Measurements from ENCODE around the gene DNAJC13. TPM values are rescaled to one million over a fixed set of nuclear protein-coding genes. Genes with fewer than 3 reads are reported as not detected.

DNAJC13 gene
- total and polyA plus RNA-seq, 8 donors: 6.5 to 197 (median 46.8) TPM

DNA sequence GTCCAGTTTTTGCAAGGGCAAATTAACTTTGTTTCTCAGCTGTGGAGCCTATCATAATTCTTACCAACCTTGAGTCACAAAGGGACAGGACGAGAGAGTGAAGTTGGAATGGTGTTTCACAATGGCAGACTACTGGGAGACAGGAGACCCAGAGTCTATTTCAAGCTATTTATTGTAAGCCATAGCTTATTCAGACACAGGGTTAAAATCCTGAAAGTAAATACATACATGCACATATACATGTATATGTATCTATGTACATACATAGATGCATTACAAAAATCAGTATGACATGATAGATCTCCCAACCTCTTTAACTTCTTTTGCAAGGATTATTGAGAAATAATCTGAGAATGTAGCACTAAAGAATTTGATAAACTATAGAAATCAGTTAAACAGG, 86.3 kb downstream of the DNAJC13 start:
- no peak for TF ChIP-seq POLR2AphosphoS5 (IDR thresholded peaks at IDR 0.05)
- H3K9me3 ChIP-seq: no peaks in the 10 kb centered on the region
- intact Hi-C loops (cut with DNase I; ENCODE audit: low total_unique reads): no loop called here
- no peak overlapping the region for H3K27ac ChIP-seq
- peaks cover 60 to 100% (median 99%) of the 10 kb centered on the region in 4 donors for H3K36me3 ChIP-seq
- 68 to 97% (median 91%) methylated on average over 1 of the region's 1 CpG for WGBS, 5 donors
- H3K27me3 ChIP-seq: no peaks in the 10 kb centered on the region
- no peak for DNase-seq
- no peak overlapping the region for H3K4me3 ChIP-seq
- H3K4me1 ChIP-seq: no peaks in the 10 kb centered on the region

DNA sequence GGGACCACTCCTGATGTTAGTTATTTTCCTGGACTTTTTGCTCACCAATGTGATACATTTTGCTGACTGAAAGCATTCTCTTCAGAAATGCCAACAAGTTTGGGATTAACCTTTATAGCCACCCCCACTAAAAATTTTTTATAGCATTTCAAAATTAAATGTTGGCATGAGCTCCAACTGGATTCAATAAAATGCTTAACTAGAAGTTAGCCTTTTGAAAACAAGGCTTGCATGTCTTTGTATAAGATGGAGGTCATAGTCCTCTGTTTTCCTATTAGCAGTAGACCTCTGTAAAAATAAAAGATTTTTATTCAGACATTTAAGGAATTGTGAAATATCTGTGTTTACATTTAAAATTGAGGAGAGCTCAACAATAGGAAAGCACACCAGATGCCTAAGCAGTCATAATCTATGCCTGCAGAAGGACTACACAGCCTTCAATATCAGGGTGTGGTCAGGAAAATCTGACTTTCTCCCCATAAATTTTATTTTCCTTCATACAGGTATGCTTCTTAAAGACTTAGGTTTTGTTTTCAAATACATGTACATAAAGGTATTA, 87.2 kb downstream of the DNAJC13 start:
- TF ChIP-seq POLR2AphosphoS5 (IDR thresholded peaks at IDR 0.05) (no peak), EP300 (IDR thresholded peaks at IDR 0.05) (no peak), POLR2A (IDR thresholded peaks at IDR 0.05) (no peak)
- TF ChIP-seq, protein P1, sequence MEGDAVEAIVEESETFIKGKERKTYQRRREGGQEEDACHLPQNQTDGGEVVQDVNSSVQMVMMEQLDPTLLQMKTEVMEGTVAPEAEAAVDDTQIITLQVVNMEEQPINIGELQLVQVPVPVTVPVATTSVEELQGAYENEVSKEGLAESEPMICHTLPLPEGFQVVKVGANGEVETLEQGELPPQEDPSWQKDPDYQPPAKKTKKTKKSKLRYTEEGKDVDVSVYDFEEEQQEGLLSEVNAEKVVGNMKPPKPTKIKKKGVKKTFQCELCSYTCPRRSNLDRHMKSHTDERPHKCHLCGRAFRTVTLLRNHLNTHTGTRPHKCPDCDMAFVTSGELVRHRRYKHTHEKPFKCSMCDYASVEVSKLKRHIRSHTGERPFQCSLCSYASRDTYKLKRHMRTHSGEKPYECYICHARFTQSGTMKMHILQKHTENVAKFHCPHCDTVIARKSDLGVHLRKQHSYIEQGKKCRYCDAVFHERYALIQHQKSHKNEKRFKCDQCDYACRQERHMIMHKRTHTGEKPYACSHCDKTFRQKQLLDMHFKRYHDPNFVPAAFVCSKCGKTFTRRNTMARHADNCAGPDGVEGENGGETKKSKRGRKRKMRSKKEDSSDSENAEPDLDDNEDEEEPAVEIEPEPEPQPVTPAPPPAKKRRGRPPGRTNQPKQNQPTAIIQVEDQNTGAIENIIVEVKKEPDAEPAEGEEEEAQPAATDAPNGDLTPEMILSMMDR (IDR thresholded peaks at IDR 0.05): no peak
- no peak for DNase-seq
- Histone ChIP-seq H3K36me3 (peaks cover 60 to 100% (median 99%) of the 10 kb centered on the region in 4 donors), H3K27me3 (no peaks in the 10 kb centered on the region), H3K4me1 (no peaks in the 10 kb centered on the region), H3K4me3 (no peak overlapping the region), H3K9me3 (no peaks in the 10 kb centered on the region), H3K27ac (no peak overlapping the region)
- intact Hi-C loops (cut with DNase I; ENCODE audit: low total_unique reads): no loop called here

DNA sequence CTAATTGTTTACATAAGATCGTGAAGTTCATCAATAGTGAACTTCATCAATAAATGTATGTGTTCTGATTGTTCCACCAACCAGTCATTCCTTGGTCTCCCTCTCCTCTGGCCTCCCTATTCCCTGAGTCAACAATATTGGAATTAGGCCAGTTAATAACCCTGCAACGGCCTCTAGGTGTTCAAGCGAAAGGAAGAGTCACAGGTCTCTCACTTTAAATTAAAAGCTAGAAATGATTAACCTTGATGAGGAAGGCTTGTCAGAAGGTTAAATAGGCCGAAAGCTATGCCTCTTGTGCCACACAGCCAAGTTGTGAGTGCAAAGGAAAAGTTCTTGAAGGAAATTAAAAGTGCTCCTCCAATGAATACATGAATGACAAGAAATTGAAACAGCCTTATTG, 90.4 kb downstream of the DNAJC13 start:
- Histone ChIP-seq H3K4me3 (no peak overlapping the region), H3K4me1 (no peaks in the 10 kb centered on the region), H3K9me3 (no peaks in the 10 kb centered on the region), H3K36me3 (peaks cover 42 to 100% (median 99%) of the 10 kb centered on the region in 4 donors), H3K27ac (no peak overlapping the region), H3K27me3 (no peaks in the 10 kb centered on the region)
- intact Hi-C loops (cut with DNase I; ENCODE audit: low total_unique reads): no loop called here
- TF ChIP-seq POLR2A (IDR thresholded peaks at IDR 0.05): no peak
- no peak for TF ChIP-seq POLR2AphosphoS5 (IDR thresholded peaks at IDR 0.05)
- TF ChIP-seq, protein P1 (IDR thresholded peaks at IDR 0.05): no peak
- no peak for TF ChIP-seq EP300 (IDR thresholded peaks at IDR 0.05)
- peak in 1 of 2 donors; percentile 7 for DNase-seq
- WGBS, 5 donors: 74 to 90% (median 81%) methylated on average over 4 of the region's 4 CpGs

DNA sequence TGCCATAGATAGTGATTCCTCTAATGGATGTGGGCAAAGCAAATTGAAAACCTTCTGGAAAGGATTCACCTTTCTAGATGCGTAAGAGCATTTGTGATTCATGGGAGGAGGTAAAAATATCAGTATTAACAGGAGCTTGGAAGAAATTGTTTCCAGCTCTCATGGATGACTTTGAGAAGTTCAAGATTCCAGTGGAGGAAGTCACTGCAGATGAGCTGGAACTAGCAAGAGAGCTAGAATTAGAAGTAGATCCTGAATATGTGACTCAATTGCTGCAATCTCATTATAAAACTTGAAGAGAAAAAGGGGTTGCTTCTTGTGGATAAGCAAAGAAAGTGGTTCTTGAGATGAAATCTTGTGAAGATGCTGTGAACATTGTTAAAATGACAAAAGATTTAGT, 91.8 kb downstream of the DNAJC13 start:
- Histone ChIP-seq H3K27ac (no peak overlapping the region), H3K4me1 (no peaks in the 10 kb centered on the region), H3K36me3 (peaks cover 42 to 100% (median 99%) of the 10 kb centered on the region in 4 donors), H3K27me3 (no peaks in the 10 kb centered on the region), H3K4me3 (no peak overlapping the region), H3K9me3 (no peaks in the 10 kb centered on the region)
- TF ChIP-seq, protein P1 (IDR thresholded peaks at IDR 0.05): no peak
- TF ChIP-seq POLR2A (IDR thresholded peaks at IDR 0.05) (no peak), POLR2AphosphoS5 (IDR thresholded peaks at IDR 0.05) (no peak), EP300 (IDR thresholded peaks at IDR 0.05) (no peak)
- 88 to 97% (median 92%) methylated on average over 1 of the region's 1 CpG for WGBS, 5 donors
- intact Hi-C loops (cut with DNase I; ENCODE audit: low total_unique reads): no loop called here
- DNase-seq: no peak

DNA sequence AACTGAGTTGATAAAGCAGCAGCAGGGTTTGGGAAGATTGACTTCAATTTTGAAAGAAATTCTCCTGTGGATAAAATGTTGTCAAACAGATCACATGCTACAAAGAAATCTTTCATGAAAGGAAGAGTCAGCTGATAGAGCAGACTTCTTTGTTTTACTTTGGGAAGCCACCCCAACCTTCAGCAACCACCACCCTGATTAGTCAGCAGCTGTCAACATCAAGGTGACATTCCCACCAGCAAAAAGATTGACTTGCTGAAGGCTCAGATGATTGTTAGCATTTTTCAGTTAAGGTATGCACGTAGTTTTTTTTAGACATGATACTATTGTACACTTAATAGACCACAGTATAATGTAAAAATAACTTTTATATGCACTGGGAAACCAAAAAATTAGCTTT, 92.2 kb downstream of the DNAJC13 start:
- intact Hi-C loops (cut with DNase I; ENCODE audit: low total_unique reads): no loop called here
- Histone ChIP-seq H3K27me3 (no peaks in the 10 kb centered on the region), H3K27ac (no peak overlapping the region), H3K9me3 (no peaks in the 10 kb centered on the region), H3K4me1 (no peaks in the 10 kb centered on the region), H3K36me3 (peaks cover 42 to 100% (median 99%) of the 10 kb centered on the region in 4 donors), H3K4me3 (no peak overlapping the region)
- 80 to 94% (median 85%) methylated on average over 1 of the region's 1 CpG for WGBS, 5 donors
- DNase-seq: no peak
- TF ChIP-seq POLR2A (IDR thresholded peaks at IDR 0.05): no peak
- TF ChIP-seq POLR2AphosphoS5 (IDR thresholded peaks at IDR 0.05): no peak
- TF ChIP-seq EP300 (IDR thresholded peaks at IDR 0.05): no peak
- TF ChIP-seq, protein P1 (IDR thresholded peaks at IDR 0.05): no peak
